GM12873 (cell line): ENCODE data around the gene TNFRSF1A.

Experiments used
- TF ChIP-seq, protein P1 (sequence below): IDR thresholded peaks from 2 replicates; pipeline ENCODE4 v1.5.1; 2012; ENCODE audit warnings: low read depth, mild to moderate bottlenecking, moderate library complexity, low read length, control low read depth; ENCODE audit not compliant: insufficient read depth; ENCODE audit errors: missing control alignments

TNFRSF1A gene

DNA sequence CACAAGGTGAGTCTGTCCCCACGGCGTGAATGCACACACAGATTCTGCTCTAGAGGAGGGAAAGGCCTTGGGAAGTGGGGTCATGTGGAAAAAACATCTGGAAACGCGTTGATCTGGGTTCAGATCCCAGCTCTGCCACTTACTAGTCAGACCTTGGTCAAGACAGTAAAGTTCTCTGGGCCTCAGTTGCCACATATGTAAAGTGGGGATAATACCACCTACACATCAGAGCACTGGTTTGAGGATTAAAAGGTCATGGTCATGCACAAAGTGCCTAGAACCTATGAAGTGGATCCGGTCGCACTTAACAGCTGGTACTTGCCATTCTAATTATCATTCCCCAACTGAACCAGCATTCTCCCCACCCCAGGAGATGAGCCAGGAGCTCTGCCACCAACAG is 26.7 kb downstream of the TNFRSF1A start:
- TF ChIP-seq, protein P1, sequence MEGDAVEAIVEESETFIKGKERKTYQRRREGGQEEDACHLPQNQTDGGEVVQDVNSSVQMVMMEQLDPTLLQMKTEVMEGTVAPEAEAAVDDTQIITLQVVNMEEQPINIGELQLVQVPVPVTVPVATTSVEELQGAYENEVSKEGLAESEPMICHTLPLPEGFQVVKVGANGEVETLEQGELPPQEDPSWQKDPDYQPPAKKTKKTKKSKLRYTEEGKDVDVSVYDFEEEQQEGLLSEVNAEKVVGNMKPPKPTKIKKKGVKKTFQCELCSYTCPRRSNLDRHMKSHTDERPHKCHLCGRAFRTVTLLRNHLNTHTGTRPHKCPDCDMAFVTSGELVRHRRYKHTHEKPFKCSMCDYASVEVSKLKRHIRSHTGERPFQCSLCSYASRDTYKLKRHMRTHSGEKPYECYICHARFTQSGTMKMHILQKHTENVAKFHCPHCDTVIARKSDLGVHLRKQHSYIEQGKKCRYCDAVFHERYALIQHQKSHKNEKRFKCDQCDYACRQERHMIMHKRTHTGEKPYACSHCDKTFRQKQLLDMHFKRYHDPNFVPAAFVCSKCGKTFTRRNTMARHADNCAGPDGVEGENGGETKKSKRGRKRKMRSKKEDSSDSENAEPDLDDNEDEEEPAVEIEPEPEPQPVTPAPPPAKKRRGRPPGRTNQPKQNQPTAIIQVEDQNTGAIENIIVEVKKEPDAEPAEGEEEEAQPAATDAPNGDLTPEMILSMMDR, result no peak

DNA sequence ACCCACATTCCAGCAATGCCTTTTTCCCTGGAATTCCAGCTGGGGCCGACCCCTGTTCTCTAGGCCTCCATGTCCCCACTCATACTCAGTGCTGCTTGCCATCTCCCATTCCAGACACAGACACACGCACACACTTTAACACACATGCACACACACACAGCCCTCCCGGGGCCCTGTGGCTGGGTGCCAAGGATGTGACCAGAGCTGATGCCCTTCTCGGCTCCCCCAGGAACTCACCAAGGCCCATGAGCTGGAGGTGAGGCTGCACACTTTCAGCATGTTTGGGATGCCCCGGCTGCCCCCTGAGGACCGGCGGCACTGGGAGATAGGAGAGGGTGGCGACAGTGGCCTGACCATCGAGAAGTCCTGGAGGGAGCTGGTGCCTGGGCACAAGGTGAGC is 27.1 kb downstream of the TNFRSF1A start:
- TF ChIP-seq, protein P1, result no peak

GRCh38 chr12:6313326-6313940 is 28.4 kb downstream of the TNFRSF1A start:
- TF ChIP-seq, protein P1, result no peak

- TF ChIP-seq, protein P1, result no peak
Observed at GRCh38 chr12:6312529-6313325, 29.1 kb downstream of the TNFRSF1A start.

DNA sequence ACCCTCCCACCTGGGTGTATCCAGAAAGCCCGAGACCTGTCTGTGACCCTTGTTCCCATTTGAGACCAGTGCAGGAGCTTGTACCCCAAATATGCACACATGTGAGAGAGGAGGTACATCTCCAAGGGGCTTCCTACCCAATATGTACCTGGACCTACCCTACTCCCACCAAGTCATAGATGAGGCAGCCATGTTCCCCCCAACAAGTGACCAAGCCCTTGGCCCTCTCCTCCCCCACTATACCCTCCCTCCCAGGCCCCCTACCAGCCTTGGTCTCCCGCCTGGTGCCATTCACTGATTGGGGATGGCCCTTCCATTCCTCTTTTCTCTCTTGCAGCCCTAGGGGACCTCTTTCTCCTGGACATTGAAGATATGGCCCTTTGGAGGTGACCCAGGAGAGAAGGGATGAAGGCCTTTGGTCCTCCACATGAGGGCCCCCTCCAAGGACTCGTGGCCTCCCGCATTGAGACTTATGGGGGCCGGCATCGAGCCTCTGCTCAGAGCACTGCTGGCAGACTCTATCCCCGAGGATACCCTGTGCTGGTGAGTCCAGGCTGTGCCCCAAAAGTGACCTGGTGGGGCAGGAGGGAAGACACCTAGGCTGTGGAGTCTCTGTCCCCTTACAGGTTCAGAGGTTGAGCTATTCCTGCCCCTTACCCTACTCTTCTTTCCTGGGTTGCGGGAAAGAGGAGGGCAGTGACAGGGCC is 29.9 kb downstream of the TNFRSF1A start:
- TF ChIP-seq, protein P1, result no peak

DNA sequence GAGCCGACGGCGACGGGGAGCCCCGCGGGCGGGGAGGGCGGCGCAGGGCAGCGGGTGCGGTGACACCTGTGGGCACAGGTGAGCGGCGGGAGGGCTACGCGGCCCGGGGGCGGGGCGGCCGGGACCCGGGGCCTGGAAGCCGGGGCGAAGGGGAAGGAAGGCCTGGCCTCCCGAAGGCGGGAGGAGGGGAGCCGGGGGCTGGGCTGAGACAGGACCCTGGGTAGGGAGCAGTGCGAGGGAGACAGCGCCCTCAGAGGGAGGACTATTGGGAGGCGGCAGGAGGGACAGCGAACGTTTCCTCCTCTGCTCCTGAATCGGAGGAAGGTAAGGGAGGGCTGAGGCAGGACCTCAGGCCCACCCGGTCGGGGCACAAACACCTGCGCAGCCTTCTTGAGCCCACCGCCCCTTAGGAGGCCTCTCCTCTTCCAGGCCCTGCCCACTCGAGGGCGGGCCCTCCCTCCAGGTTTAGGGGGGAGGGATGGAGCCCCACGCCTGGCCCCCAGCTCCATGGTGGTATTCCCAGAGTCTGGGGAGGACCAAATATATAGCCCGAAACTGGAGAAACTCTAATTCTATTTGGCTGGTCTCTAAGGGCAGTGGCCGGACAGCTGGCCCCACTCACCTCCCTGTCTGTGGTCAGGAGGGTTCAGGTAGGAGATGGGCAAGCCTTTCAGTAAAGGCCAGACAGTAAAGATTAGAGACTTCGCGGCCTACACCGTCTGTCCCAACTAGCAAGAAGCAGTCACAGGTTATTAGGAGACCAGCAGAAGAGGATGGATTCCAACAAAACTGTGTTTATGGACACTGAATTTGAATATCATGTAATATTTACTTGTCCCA is 30.9 kb downstream of the TNFRSF1A start:
- TF ChIP-seq, protein P1, result no peak
